ENCODE results near the gene ABAT.

DNA sequence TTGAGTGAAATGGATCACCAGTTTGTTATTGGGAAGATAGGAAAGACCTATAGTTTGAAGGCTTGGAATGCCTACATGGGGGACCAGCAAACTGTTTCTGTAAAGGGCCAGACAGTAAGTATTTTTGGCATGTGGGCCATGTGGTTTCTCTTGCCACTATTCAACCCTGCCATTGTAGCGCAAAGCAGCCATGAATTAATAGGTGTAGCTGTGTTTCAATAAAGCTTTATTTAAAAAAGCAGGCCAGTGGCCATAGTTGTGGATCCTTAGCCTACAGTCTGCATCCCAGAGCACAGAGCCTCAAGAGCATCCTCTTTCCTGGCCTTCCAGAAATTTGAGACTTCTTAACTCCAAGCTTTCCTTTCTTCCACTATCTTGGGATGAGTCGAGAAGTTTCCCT, 29.3 kb downstream of the ABAT start:
- TF ChIP-seq, protein P1, sequence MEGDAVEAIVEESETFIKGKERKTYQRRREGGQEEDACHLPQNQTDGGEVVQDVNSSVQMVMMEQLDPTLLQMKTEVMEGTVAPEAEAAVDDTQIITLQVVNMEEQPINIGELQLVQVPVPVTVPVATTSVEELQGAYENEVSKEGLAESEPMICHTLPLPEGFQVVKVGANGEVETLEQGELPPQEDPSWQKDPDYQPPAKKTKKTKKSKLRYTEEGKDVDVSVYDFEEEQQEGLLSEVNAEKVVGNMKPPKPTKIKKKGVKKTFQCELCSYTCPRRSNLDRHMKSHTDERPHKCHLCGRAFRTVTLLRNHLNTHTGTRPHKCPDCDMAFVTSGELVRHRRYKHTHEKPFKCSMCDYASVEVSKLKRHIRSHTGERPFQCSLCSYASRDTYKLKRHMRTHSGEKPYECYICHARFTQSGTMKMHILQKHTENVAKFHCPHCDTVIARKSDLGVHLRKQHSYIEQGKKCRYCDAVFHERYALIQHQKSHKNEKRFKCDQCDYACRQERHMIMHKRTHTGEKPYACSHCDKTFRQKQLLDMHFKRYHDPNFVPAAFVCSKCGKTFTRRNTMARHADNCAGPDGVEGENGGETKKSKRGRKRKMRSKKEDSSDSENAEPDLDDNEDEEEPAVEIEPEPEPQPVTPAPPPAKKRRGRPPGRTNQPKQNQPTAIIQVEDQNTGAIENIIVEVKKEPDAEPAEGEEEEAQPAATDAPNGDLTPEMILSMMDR (IDR thresholded peaks at IDR 0.05) = no peak
- no peak for TF ChIP-seq POLR2A (IDR thresholded peaks at IDR 0.05)
